WTC11 (cell line): ENCODE measurements around the gene NOL4L. TPM values are rescaled to one million over a fixed set of nuclear protein-coding genes. Genes with fewer than 3 reads are reported as not detected.

Source experiments
- ATAC-seq: fragments of 200-7000 bp; cut with Tn5 transposase; 2 replicates; pipeline ENCODE4 v1.10.0; 2021; ENCODE audit warnings: mild to moderate bottlenecking, moderate library complexity
- Bru-seq: library from RNA; stranded (reverse); fragments of 400-500 nt; gene quantifications from one replicate; lab custom pipeline; 2021; lab: Mats Ljungman, UMichigan
- CTCF ChIA-PET: fragments of 300-600 bp; sonication (Branson Sonifier 250); formaldehyde crosslinking; loops from one replicate; lab custom pipeline; 2021; ENCODE audit warnings: antibody characterized with exemption; lab: Charles Lee
- POLR2A ChIA-PET: fragments of 350-600 bp; sonication (Branson Sonifier 250); formaldehyde crosslinking; loops from one replicate; lab custom pipeline; 2021; ENCODE audit warnings: antibody characterized with exemption; lab: Charles Lee
- DNase-seq: peaks from one replicate; pipeline ENCODE4 v3.0.0; 2021; ENCODE audit warnings: low spot score
- H3K27ac Mint-ChIP-seq: 2 replicates; pipeline ENCODE4 v1.8.0; 2021; ENCODE audit warnings: mixed read lengths
- H3K27me3 Mint-ChIP-seq: 2 replicates; pipeline ENCODE4 v1.8.0; 2021; ENCODE audit warnings: low read depth, mild to moderate bottlenecking, moderate library complexity, mixed read lengths
- H3K36me3 Mint-ChIP-seq: 2 replicates; pipeline ENCODE4 v1.8.0; 2021; ENCODE audit warnings: mixed read lengths
- H3K4me1 Mint-ChIP-seq: 2 replicates; pipeline ENCODE4 v1.8.0; 2022; ENCODE audit warnings: mixed read lengths
- H3K4me3 Mint-ChIP-seq: 2 replicates; pipeline ENCODE4 v1.8.0; 2021; ENCODE audit warnings: mild to moderate bottlenecking, moderate library complexity, mixed read lengths
- H3K9me3 Mint-ChIP-seq: 2 replicates; pipeline ENCODE4 v1.8.0; 2021; ENCODE audit warnings: mixed read lengths
- E2F4 ChIP-seq: sonication (generic); formaldehyde crosslinking; IDR thresholded peaks from 2 replicates; pipeline ENCODE4 v1.8.1; 2022; ENCODE audit warnings: low read depth, mild to moderate bottlenecking, moderate library complexity, missing genetic modification reagents, borderline replicate concordance
- FOXP1 ChIP-seq: sonication (generic); formaldehyde crosslinking; IDR thresholded peaks from 2 replicates; pipeline ENCODE4 v1.8.0; 2022; ENCODE audit warnings: missing genetic modification reagents, mild to moderate bottlenecking, moderate library complexity, borderline replicate concordance
- GTF2I ChIP-seq: fragments of 250-450 bp; sonication (Bioruptor Pico); conservative IDR thresholded peaks from 2 replicates; pipeline ENCODE4 v1.4.0; 2021; ENCODE audit warnings: mild to moderate bottlenecking
- JAZF1 ChIP-seq: fragments of 250-450 bp; sonication (Bioruptor Pico); IDR thresholded peaks from 2 replicates; pipeline ENCODE4 v1.9.0; 2021; ENCODE audit warnings: moderate library complexity, mild to moderate bottlenecking, inconsistent platforms
- NFYB ChIP-seq: sonication (generic); formaldehyde crosslinking; conservative IDR thresholded peaks from 2 replicates; pipeline ENCODE4 v1.8.0; 2022; ENCODE audit warnings: low read depth, missing genetic modification reagents
- NR2C2 ChIP-seq: sonication (generic); formaldehyde crosslinking; IDR thresholded peaks from 2 replicates; pipeline ENCODE4 v1.8.0; 2022; ENCODE audit warnings: mild to moderate bottlenecking, missing genetic modification reagents
- ZNF263 ChIP-seq: sonication (generic); formaldehyde crosslinking; IDR thresholded peaks from 2 replicates; pipeline ENCODE4 v1.8.1; 2022; ENCODE audit warnings: low read depth, mild to moderate bottlenecking, moderate library complexity, missing genetic modification reagents
- ZNF396 ChIP-seq: fragments of 250-450 bp; sonication (Bioruptor Pico); IDR thresholded peaks from 2 replicates; pipeline ENCODE4 v1.8.0; 2021; ENCODE audit warnings: mild to moderate bottlenecking, moderate library complexity, borderline replicate concordance
- ZNF425 ChIP-seq: fragments of 250-450 bp; sonication (Bioruptor Pico); conservative IDR thresholded peaks from 2 replicates; pipeline ENCODE4 v1.9.0; 2021; ENCODE audit warnings: mild to moderate bottlenecking
- long read RNA-seq, 3 experiments: library from RNA in 1 of 3; library from capped mRNA in 1 of 3; library from polyadenylated mRNA in 1 of 3; unstranded in 2 of 3; stranded (forward) in 1 of 3; transcript quantifications; one replicate each; pipeline ENCODE4 v2.0.0, GENCODE V29; 2021
- total RNA-seq: library from RNA; stranded (reverse); gene quantifications from 3 replicates; pipeline ENCODE4 v1.2.3, GENCODE V29; 2021
- TF ChIP-seq, protein P1 (sequence below): sonication (generic); formaldehyde crosslinking; conservative IDR thresholded peaks from 2 replicates; pipeline ENCODE4 v1.8.1; 2022; ENCODE audit warnings: mild to moderate bottlenecking, missing genetic modification reagents
- TF ChIP-seq, protein P2 (sequence below): fragments of 200-600 bp; IDR thresholded peaks from 2 replicates; pipeline ENCODE4 v1.8.0; 2022; ENCODE audit warnings: antibody characterized with exemption
- TF ChIP-seq, protein P3 (sequence below): fragments of 250-450 bp; sonication (Bioruptor Pico); IDR thresholded peaks from 2 replicates; pipeline ENCODE4 v1.9.0; 2021; ENCODE audit warnings: mild to moderate bottlenecking
- TF ChIP-seq, protein P4 (sequence below): sonication (generic); formaldehyde crosslinking; IDR thresholded peaks from 2 replicates; pipeline ENCODE4 v1.8.1; 2022; ENCODE audit warnings: missing genetic modification reagents, borderline replicate concordance

Gene NOL4L
- total RNA-seq, result 24.0 to 29.0 TPM (median 25.6 TPM) in 3 replicates
- Bru-seq, nascent RNA, result percentile 49 among the genes with signal in this experiment
- long read RNA-seq, experiment 1, full-length matches to known transcripts, result 7 of 29 reads
- long read RNA-seq, experiment 1, partial matches to known transcripts, result 2 of 29 reads
- long read RNA-seq, experiment 1, other reads (novel, unspliced or antisense), result 20 of 29 reads
- long read RNA-seq, experiment 2, full-length matches to known transcripts, result 5 of 25 reads
- long read RNA-seq, experiment 2, partial matches to known transcripts, result 1 of 25 reads
- long read RNA-seq, experiment 2, other reads (novel, unspliced or antisense), result 19 of 25 reads
- long read RNA-seq, experiment 3, partial matches to known transcripts, result 0 of 1 reads
- long read RNA-seq, experiment 3, other reads (novel, unspliced or antisense), result 1 of 1 reads

- Mint-ChIP-seq H3K9me3 (no peaks in the 10 kb centered on the region), H3K36me3 (no peaks in the 10 kb centered on the region), H3K27me3 (peaks cover 33% of the 10 kb centered on the region), H3K4me3 (peak within 1 kb of the TSS; percentile 81), H3K4me1 (peaks cover 25% of the 10 kb centered on the region), H3K27ac (no peak within 1 kb of the TSS)
- CTCF ChIA-PET, result interaction anchor here (1.0 kb wide), 1 partner anchor 16 kb away, joined by 4 read pairs; no protein-coding TSS in a partner anchor
- DNase-seq (peak; percentile 35), ATAC-seq (peak; percentile 5)
- POLR2A ChIA-PET, result interaction anchor here (0.5 kb wide), 1 partner anchor 205 kb away, joined by 3 read pairs; no protein-coding TSS in a partner anchor
- no peak for TF ChIP-seq ZNF425 (CRISPR knock-in tag)
- peak; percentile 48; the same call in 1 of the 2 replicates for TF ChIP-seq ZNF263 (CRISPR knock-in tag)
- no peak for TF ChIP-seq GTF2I (CRISPR knock-in tag)
These were observed at the start of gene NOL4L for GRCh38 chr20:32585011-32585585. TSS of gene NOL4L (minus strand) at chr20:32585333. CDS start at chr20:32584890, 443 bp downstream.

- DNase-seq, result no peak
- CTCF ChIA-PET, result interaction anchor here (0.8 to 1.6 kb wide), 2 partner anchors 19 to 105 kb away, joined by 3 to 5 read pairs; no protein-coding TSS in a partner anchor
These were observed 49.1 kb upstream of the NOL4L start for GRCh38 chr20:32634041-32634805.

More at GRCh38 chr20:32634041-32634805, 49.1 kb upstream of the NOL4L start:
- POLR2A ChIA-PET, result no interaction called here
- Mint-ChIP-seq H3K9me3 (no peaks in the 10 kb centered on the region), H3K4me3 (no peak overlapping the region), H3K27ac (no peak overlapping the region), H3K36me3 (no peaks in the 10 kb centered on the region), H3K27me3 (peaks cover 2% of the 10 kb centered on the region; the same call in 1 of the 2 replicates), H3K4me1 (peaks cover 17% of the 10 kb centered on the region)
- TF ChIP-seq NFYB (CRISPR knock-in tag), result no peak
- TF ChIP-seq, protein P1, sequence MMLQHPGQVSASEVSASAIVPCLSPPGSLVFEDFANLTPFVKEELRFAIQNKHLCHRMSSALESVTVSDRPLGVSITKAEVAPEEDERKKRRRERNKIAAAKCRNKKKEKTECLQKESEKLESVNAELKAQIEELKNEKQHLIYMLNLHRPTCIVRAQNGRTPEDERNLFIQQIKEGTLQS (CRISPR knock-in tag), result no peak
- no peak for TF ChIP-seq JAZF1 (CRISPR knock-in tag)
- TF ChIP-seq, protein P2, sequence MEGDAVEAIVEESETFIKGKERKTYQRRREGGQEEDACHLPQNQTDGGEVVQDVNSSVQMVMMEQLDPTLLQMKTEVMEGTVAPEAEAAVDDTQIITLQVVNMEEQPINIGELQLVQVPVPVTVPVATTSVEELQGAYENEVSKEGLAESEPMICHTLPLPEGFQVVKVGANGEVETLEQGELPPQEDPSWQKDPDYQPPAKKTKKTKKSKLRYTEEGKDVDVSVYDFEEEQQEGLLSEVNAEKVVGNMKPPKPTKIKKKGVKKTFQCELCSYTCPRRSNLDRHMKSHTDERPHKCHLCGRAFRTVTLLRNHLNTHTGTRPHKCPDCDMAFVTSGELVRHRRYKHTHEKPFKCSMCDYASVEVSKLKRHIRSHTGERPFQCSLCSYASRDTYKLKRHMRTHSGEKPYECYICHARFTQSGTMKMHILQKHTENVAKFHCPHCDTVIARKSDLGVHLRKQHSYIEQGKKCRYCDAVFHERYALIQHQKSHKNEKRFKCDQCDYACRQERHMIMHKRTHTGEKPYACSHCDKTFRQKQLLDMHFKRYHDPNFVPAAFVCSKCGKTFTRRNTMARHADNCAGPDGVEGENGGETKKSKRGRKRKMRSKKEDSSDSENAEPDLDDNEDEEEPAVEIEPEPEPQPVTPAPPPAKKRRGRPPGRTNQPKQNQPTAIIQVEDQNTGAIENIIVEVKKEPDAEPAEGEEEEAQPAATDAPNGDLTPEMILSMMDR, result no peak
- TF ChIP-seq, protein P3, sequence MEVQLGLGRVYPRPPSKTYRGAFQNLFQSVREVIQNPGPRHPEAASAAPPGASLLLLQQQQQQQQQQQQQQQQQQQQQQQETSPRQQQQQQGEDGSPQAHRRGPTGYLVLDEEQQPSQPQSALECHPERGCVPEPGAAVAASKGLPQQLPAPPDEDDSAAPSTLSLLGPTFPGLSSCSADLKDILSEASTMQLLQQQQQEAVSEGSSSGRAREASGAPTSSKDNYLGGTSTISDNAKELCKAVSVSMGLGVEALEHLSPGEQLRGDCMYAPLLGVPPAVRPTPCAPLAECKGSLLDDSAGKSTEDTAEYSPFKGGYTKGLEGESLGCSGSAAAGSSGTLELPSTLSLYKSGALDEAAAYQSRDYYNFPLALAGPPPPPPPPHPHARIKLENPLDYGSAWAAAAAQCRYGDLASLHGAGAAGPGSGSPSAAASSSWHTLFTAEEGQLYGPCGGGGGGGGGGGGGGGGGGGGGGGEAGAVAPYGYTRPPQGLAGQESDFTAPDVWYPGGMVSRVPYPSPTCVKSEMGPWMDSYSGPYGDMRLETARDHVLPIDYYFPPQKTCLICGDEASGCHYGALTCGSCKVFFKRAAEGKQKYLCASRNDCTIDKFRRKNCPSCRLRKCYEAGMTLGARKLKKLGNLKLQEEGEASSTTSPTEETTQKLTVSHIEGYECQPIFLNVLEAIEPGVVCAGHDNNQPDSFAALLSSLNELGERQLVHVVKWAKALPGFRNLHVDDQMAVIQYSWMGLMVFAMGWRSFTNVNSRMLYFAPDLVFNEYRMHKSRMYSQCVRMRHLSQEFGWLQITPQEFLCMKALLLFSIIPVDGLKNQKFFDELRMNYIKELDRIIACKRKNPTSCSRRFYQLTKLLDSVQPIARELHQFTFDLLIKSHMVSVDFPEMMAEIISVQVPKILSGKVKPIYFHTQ (CRISPR knock-in tag), result no peak
- no peak for TF ChIP-seq ZNF396
- TF ChIP-seq, protein P4, sequence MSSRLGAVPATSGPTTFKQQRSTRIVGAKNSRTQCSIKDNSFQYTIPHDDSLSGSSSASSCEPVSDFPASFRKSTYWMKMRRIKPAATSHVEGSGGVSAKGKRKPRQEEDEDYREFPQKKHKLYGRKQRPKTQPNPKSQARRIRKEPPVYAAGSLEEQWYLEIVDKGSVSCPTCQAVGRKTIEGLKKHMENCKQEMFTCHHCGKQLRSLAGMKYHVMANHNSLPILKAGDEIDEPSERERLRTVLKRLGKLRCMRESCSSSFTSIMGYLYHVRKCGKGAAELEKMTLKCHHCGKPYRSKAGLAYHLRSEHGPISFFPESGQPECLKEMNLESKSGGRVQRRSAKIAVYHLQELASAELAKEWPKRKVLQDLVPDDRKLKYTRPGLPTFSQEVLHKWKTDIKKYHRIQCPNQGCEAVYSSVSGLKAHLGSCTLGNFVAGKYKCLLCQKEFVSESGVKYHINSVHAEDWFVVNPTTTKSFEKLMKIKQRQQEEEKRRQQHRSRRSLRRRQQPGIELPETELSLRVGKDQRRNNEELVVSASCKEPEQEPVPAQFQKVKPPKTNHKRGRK, result no peak
- no peak for TF ChIP-seq NR2C2 (CRISPR knock-in tag)
- no peak for TF ChIP-seq FOXP1 (CRISPR knock-in tag)
- no peak for TF ChIP-seq E2F4 (CRISPR knock-in tag)
- no peak for ATAC-seq
